Skeletal muscle satellite cell (primary cell): ENCODE results near the gene CKS1B.
"Not testable (repeated sequence)": the region's sequence is repeated elsewhere in the genome, so short reads cannot be mapped to it uniquely, and the experiment has no call there.

Experiments used
- H3K27me3 ChIP-seq: 2 replicates; pipeline ENCODE4 v1.7.0; 2013; ENCODE audit warnings: low read length; ENCODE audit not compliant: control insufficient read depth, insufficient read depth
- H3K36me3 ChIP-seq: 2 replicates; pipeline ENCODE4 v1.7.0; 2013; ENCODE audit warnings: mild to moderate bottlenecking, control low read depth, low read length; ENCODE audit not compliant: insufficient read depth
- H3K4me1 ChIP-seq: 2 replicates; pipeline ENCODE4 v1.7.0; 2013; ENCODE audit warnings: low read length; ENCODE audit not compliant: control insufficient read depth, insufficient read depth
- H3K4me2 ChIP-seq: 2 replicates; pipeline ENCODE4 v1.7.0; 2013; ENCODE audit warnings: mild to moderate bottlenecking, low read length
- H3K4me3 ChIP-seq: 2 replicates; pipeline ENCODE4 v1.7.0; 2013; ENCODE audit warnings: low read length
- H3K9ac ChIP-seq: 2 replicates; pipeline ENCODE4 v1.7.0; 2013; ENCODE audit warnings: mild to moderate bottlenecking, low read depth, low read length, moderate library complexity
- H3K9me3 ChIP-seq: replicated peaks from 2 replicates; pipeline ENCODE4 v1.7.0; 2013; ENCODE audit warnings: mild to moderate bottlenecking, control low read depth, low read length

CKS1B gene

GRCh38 chr1:154993572-154994268 is 19.2 kb downstream of the CKS1B start, which contains the start of gene LENEP:
Gene LENEP, plus strand, starts transcription at chr1:154993586. Its CDS starts 22 bp downstream, at chr1:154993608.
- H3K9ac ChIP-seq: no peak within 1 kb of the TSS

GRCh38 chr1:154994269-154994587 is 19.7 kb downstream of the CKS1B start:
- no peak overlapping the region for H3K4me3 ChIP-seq
- peaks cover 4% of the 10 kb centered on the region for H3K4me1 ChIP-seq
- H3K9me3 ChIP-seq: no peaks in the 10 kb centered on the region
- no peak overlapping the region for H3K9ac ChIP-seq
- no peak overlapping the region for H3K4me2 ChIP-seq
- H3K36me3 ChIP-seq: peaks cover 11% of the 10 kb centered on the region
- H3K27me3 ChIP-seq: no peaks in the 10 kb centered on the region

More at GRCh38 chr1:154993572-154994268, 19.2 kb downstream of the CKS1B start, which contains the start of gene LENEP:
- Histone ChIP-seq H3K36me3 (peaks cover 17% of the 10 kb centered on the region), H3K9me3 (no peaks in the 10 kb centered on the region), H3K4me2 (no peak within 1 kb of the TSS), H3K27me3 (no peaks in the 10 kb centered on the region), H3K4me3 (no peak within 1 kb of the TSS), H3K4me1 (peaks cover 4% of the 10 kb centered on the region)

DNA sequence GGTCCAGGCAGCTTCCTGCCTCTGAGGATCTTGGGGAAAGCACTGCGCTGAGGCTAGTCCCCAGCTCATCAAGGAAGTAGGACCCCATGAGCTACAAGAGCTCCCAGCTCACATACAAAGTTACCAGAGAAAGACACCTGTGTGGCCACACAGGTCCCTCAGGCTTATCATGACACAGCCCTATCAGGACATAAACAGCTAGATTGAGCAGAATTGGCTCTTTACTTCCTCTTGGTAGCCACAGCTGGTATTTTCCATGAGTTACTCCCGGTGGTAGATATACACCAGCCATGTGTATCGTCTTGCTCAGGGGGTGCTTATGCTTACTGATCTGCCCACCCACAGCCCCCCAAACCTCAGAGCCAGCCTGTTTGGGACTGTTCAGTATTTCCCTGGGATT is 20.1 kb downstream of the CKS1B start:
- Histone ChIP-seq H3K9me3 (no peaks in the 10 kb centered on the region), H3K27me3 (no peaks in the 10 kb centered on the region), H3K9ac (no peak overlapping the region), H3K4me2 (no peak overlapping the region), H3K4me3 (no peak overlapping the region), H3K36me3 (peaks cover 9% of the 10 kb centered on the region), H3K4me1 (peaks cover 6% of the 10 kb centered on the region)

DNA sequence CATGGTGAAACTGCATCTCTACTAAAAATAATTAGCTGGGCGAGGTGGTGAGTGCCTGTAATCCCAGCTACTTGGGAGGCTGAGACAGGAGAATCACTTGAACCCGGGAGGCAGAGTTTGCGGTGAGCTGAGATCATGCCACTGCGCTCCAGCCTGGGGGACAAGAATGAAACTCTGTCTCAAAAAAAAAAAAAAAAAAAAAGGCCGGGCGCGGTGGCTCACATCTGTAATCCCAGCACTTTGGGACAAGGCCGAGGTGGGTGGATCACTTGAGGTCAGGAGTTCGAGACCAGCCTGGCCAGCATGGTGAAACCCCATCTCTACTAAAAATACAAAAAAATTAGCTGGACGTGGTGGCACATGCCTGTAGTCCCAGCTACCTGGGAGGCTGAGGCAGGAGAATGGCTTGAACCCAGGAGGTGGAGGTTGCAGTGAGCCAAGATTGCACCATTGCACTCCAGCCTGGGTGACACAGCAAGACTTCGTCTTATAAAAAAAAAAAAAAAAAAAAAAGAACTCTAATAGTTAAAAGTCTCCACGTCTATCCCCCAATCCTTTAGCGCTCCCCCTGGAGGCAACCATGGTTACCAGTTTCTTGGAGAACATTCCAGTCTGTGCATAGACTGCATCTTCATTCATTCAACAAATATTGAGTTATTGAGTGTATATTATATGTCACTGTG is 21.0 kb downstream of the CKS1B start:
- H3K9ac ChIP-seq, H3K4me3 ChIP-seq, H3K27me3 ChIP-seq, H3K4me2 ChIP-seq, H3K36me3 ChIP-seq, H3K9me3 ChIP-seq: not testable (repeated sequence)
- peaks cover 12% of the 10 kb centered on the region for H3K4me1 ChIP-seq

- H3K9me3 ChIP-seq: no peaks in the 10 kb centered on the region
- no peak overlapping the region for H3K4me2 ChIP-seq
- H3K36me3 ChIP-seq: no peaks in the 10 kb centered on the region
- peaks cover 17% of the 10 kb centered on the region for H3K4me1 ChIP-seq
- H3K27me3 ChIP-seq: no peaks in the 10 kb centered on the region
- no peak overlapping the region for H3K9ac ChIP-seq
- H3K4me3 ChIP-seq: no peak overlapping the region
Measured at GRCh38 chr1:154996966-154997701, 22.7 kb downstream of the CKS1B start.

- no peak overlapping the region for H3K4me2 ChIP-seq
- H3K27me3 ChIP-seq: no peaks in the 10 kb centered on the region
- no peaks in the 10 kb centered on the region for H3K9me3 ChIP-seq
- no peaks in the 10 kb centered on the region for H3K36me3 ChIP-seq
- H3K9ac ChIP-seq: no peak overlapping the region
- no peak overlapping the region for H3K4me3 ChIP-seq
- H3K4me1 ChIP-seq: peaks cover 12% of the 10 kb centered on the region
Measured at GRCh38 chr1:154998201-154998780, 23.8 kb downstream of the CKS1B start.

DNA sequence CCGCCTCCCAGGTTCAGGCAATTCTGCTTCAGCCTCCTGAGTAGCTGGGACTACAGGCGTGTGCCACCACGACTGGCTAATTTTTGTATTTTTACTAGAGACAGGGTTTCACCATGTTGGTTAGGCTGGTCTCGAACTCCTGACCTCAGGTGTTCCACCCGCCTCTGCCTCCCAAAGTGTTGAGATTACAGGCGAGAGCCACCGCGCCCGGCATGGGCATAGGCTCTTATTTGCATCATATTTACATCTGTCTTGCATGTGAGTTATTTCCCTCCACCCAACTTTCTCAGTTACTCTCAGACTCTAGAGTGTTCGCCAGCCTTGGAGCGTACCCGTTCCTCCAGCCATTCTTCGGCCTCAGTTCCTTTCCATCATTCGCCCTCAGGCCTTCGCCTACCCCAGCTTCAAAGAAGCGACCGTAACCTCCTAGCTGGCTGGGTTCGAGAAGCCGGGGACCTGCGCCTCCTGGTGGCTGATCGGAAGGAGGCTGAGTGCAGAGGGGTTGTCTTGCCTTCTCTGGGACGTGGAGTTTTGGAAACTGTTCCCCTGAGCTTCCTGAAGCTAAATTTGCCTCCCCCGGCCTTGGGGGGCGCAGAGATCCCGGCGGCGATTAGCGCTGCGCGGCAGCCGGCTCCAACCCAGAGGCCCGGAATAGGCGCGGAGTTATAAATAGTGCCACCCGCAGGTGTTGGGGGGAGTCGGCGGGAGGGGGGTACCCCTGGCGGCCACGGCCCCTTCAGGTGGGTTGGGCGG is 24.5 kb downstream of the CKS1B start:
- Histone ChIP-seq H3K9ac (no peak overlapping the region), H3K27me3 (no peaks in the 10 kb centered on the region), H3K4me2 (peak overlapping the region; percentile 95), H3K36me3 (no peaks in the 10 kb centered on the region), H3K4me3 (peak overlapping the region; percentile 50), H3K9me3 (no peaks in the 10 kb centered on the region), H3K4me1 (peaks cover 13% of the 10 kb centered on the region)

- H3K27me3 ChIP-seq: no peaks in the 10 kb centered on the region
- H3K4me1 ChIP-seq: peaks cover 21% of the 10 kb centered on the region
- peak overlapping the region; percentile 75 for H3K4me3 ChIP-seq
- H3K4me2 ChIP-seq: peak overlapping the region; percentile 95
- H3K9ac ChIP-seq: peak overlapping the region; percentile 62
- H3K36me3 ChIP-seq: no peaks in the 10 kb centered on the region
- no peaks in the 10 kb centered on the region for H3K9me3 ChIP-seq
Measured at GRCh38 chr1:154999571-155000410, 25.3 kb downstream of the CKS1B start.

- peaks cover 26% of the 10 kb centered on the region for H3K4me1 ChIP-seq
- no peaks in the 10 kb centered on the region for H3K27me3 ChIP-seq
- peak overlapping the region; percentile 75 for H3K4me3 ChIP-seq
- H3K36me3 ChIP-seq: no peaks in the 10 kb centered on the region
- H3K9ac ChIP-seq: peak overlapping the region; percentile 76
- no peaks in the 10 kb centered on the region for H3K9me3 ChIP-seq
- peak overlapping the region; percentile 95 for H3K4me2 ChIP-seq
Measured at GRCh38 chr1:155000411-155000725, 25.9 kb downstream of the CKS1B start.

- Histone ChIP-seq H3K27me3 (no peaks in the 10 kb centered on the region), H3K9ac (peak overlapping the region; percentile 76), H3K9me3 (no peaks in the 10 kb centered on the region), H3K36me3 (peaks cover 2% of the 10 kb centered on the region), H3K4me3 (peak overlapping the region; percentile 75), H3K4me2 (peak overlapping the region; percentile 95), H3K4me1 (peaks cover 31% of the 10 kb centered on the region)
Measured at GRCh38 chr1:155000726-155001424, 26.4 kb downstream of the CKS1B start.
